HG02588 (cell line): Measurements from ENCODE around the gene ARHGEF17.
A peak's percentile ranks its signal among the peaks of the same experiment; 100 is the strongest.
"Not testable (repeated sequence)": the region's sequence is repeated elsewhere in the genome, so short reads cannot be mapped to it uniquely, and the experiment has no call there.

Experiments
- ATAC-seq: cut with Tn5 transposase; IDR thresholded peaks from one replicate; pipeline ENCODE4 v1.9.1; 2021; ENCODE audit warnings: mild to moderate bottlenecking, moderate library complexity; ENCODE audit not compliant: unreplicated experiment

The ARHGEF17 gene

DNA sequence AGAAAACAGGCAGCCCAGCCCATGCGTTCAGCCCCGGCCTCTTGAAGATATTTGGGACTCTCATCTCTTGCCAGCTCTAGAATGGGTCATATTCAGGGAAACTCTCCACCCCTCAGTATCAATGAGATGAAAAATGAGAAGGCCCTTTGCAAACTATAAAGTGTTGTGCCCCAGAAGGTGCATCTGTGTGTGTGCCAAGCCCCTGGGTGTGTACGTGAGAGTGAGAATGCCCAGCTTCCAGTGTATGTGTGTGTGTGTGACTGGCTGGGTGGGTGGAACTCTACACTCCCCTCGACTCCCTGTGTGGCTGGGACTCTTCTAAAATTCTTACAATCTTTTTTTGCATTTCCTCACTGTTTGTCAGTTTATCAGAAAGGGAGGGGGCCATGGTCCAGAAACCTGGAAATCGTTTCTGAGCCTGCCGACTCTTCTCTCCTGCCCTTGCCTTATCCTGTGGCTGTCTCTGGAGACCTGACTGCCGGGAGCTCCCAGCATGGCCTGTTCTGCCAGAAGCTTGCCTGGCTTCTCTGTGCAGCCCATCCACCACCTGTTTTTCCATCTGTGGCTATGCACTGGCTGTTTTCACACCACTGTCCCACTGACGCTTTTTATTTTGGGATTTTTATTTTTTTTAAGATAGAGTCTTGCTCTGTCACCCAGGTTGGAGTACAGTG is 34.7 kb upstream of the ARHGEF17 start:
- no peak for ATAC-seq

DNA sequence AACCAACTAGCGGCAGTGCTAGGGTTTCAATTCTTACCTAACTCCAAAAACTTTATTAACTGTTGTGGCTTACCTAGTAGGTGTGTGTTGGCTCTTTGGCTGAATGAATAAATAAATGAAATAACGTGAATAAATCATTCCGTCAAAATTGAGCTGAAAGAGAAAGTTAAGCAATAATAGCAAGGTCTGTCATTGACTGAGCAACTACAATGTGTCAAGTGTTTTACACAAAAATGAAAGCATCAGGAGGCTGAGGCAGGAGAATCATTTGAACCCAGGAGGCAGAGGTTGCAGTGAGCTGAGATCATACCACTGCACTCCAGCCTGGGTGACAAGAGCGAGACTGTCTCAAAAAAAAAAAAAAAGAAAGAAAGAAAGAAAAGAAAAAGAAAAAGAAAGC is 33.9 kb upstream of the ARHGEF17 start:
- ATAC-seq: not testable (repeated sequence)

DNA sequence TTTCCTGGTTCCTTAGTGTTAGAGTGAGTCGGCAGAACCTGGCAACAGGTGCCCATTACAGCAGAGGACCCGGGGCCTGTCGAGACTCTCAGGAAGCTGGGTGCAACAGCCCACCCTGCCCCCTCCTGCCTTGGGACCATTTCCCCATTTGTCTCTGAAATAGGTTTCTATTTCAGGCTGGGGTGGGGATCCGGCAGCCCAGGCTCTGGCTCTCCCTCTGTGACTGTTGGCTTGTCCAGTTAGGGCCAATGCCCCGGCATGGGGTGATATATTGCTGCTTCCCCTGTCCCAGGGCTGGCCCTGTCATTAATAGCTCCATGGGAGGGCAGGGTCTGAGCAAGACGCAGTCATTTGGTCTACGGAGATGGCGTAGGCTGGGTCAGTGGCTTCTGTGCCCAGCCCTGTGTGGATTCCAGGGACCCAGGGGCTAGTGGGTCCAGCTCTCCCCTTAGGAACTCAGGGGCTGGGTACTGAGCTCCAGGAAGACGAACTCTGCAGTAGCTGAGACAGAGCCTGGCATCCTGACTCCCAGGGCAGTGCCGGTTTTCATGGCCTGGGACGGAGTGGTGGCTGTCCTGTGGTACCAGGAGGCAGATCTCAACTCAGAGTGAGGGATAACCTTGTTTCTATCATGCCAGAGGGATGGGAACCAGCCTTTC is 33.2 kb upstream of the ARHGEF17 start:
- ATAC-seq: no peak

DNA sequence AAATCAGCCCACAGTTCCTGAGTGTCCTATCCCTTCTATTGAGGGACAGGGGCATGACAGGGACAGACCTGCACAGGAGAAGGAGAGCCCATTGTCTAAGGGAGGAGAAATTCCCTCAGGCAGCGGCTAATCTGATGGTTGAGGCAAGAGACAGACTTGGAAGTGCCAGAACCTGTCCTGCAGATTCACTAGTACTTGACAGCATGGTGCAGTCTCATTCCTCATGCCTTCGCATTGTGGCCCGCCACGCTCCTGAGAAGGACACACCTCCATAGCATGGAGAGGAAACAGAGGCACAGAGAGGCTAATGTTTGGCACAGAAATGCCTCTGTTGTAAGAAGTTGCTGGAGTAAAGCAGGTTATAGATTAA is 32.7 kb upstream of the ARHGEF17 start:
- no peak for ATAC-seq

DNA sequence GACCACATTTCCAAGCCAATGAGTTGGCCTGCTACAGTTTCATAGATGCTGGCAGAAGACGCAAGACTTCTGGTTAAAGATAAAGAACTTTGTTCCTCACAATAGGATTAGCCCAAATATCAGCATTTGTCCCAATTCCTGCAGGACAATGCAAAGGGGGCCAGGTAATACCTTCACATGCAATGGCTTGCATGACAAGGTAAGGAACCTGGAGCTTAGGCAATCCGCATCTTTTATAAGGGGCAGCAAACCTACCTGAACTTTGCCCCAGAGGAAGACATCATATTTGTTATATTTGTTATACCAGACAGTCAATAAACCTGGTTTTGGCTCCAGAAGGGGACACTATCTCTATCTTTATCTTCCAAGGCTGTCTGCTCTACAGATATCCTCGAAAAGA is 30.6 kb upstream of the ARHGEF17 start:
- ATAC-seq: no peak

DNA sequence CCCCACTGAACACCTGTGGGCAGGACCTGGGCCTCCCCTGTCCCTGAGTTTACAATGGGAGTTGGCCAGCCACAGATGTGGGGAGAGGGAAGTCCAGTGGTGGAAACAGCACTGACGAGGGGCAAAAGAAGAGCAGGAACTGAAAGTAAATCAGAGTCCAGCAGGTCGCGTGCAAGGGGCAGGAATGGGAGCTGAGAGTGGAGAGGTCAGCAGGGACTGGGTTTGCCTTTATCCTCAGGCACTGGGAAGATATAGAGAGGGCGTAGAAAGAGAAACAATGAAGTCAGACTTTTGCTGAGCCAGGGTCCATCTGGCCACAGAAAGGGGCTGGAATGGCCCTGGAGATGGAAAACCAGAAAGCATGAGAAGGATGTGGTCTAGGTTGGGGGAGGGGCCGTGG is 27.4 kb upstream of the ARHGEF17 start:
- ATAC-seq: no peak

DNA sequence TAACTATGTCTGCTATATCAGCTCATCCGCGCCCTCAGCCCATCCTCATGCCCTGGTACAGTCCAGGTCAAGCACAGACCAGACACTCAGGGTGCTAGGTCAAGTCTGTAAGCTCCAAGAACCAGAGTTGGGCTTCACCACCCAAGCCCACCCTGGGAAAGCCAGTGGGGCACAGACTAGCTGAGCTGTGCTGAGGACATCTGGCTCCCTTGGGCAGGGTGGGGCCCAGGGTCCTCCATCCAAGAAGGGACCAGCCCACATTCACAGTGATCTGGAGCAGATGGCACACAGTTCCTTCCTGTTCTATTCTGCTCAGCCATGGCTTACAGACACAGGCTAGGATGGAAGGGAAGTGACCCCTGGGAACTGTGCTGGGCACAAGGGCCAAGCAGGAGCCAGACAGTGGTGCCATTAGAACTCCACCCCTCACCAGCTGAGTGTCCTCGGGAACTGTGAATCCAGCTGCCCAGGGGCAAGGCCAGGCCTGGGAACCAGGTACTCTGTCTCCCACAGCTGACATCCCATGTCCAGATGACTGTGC is 26.8 kb upstream of the ARHGEF17 start:
- no peak for ATAC-seq

DNA sequence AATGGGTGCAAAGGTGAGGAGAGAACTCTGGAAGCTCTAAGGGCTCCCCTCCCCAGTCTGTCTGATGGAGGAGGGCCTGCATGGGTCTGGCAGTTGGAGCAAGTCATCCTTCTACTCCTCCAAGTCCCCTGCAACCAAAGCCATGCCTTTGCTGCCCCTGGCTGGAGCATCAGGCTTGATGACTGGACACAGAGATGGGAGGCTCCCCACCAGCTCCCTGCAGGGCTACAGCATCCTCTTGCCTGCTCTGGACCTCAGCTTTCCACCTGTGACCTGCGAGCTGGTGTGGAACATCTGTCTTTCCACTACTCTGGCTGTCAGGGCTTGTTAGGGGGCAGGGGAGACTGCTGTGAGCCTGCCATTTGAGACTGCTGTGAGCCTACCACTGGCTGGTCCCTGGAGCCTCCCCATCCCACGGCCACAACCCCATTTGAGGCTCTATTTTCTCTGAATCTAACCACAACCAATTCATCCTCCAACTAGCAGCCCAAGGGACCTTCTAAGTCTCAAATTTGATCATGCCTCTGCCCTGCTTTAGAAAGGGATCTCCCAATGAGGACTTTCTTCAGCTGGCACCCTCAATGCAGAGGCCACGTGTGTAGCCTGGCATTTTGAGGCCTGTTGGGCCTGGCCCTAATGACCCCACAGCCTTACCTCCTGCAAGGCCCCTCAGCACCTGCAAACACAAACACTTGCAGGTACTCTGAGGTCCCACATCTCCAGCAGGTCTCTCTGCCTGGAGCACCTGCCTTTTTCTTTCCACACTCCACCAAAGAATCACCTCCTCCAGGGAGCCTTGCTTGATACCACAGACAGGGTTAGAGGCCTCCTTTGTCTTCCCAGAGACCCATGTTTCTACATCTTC is 26.0 kb upstream of the ARHGEF17 start:
- ATAC-seq: no peak

DNA sequence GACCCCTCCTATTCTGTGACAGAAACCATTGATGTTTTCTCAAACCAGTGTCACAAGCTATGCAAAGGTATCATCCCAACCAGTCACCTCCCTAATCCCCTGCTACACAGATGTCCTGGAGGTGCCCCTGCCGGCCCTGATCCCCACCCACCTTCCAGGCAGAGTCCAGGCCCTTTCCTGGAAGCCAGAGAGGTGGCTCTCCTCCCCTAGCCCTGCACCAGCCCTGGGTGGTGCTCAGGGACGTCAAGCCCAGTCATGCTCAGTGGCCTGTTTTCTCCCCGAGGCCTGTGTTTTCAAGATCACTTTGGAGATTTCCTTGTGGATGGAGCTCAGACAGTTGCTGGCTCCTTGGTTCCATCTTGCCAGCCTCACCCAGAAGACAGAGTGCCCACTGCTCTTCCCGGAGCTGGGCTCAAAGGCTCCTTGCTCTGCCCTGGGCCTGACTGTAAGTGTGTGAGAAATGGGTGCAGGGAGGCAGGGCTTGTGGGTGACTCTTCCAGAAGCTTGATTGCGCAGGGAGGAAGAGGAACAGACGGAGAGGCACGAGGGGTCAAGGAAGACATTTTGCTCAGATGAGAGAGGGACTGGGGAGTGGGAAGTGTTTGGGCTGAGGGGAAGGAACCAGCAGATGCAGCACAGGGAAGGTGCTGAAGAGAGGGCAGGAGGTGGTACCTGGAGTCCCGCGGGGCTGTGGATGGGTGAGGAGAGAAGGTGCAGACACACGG is 24.6 kb upstream of the ARHGEF17 start:
- no peak for ATAC-seq

DNA sequence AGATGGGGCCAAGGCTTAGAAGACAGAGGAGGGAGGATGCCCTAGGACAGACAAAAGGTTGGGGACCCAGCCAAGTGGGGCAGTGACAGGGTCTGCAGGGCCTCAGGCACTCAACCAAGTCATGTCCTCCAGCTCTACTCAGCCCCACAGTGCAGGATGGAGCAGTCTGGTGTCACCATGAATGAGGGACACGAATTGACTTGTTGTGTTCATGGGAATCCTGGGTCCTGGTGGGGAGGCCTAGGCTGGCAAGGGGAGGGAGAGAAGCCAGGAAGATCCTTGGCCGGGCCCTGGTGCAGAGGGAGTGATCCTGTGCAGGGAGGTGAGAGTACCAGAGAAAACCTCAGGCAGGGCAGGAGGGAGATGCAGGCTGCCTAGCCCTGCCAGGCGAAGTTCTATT is 24.0 kb upstream of the ARHGEF17 start:
- no peak for ATAC-seq

DNA sequence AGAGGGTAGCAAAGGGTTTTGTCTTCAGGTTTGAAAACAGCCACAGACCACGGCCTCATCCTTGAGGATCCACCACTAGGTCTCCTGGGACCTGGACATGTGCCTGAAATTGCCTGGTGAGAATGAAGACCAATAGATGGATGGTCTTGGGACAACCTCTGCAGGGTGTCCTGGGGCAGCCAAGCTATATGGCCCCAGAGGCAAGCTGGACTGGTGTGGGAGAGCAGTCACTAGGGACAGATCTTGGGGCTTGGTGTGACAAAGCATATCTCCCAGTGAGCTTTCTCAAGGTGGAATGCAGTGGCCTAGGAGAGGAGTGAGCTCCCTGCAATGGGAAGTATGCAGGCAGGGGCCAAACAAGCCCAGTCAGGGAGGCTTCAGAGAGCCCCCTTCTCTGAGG is 22.4 kb upstream of the ARHGEF17 start:
- ATAC-seq: no peak

DNA sequence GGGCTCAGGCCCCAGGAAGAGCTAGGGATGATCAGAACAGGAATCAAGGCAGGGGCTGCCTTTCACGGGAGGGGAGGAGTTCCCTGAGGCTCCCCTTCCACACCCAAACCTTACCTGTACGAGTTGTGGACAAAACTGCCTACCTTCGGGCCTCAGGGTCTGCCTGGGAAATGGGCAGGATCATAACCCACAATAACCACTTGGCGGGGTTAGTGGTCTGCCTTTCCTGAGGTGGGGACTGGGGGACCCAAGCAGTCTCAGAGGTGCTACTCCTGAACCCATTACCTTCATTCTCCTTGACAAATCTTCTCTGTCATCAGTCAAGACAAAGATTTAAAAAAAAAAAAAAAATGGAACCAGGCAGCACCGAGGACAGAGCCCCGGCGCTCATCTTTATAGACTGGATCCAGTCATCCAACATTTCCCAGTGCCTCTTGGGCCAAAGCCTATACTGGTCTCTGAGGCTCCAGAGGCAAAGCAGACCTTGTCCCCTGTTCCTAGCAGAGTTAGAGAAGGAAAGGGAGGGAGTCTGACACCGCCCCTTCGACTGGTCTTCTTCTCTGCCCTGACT is 21.8 kb upstream of the ARHGEF17 start:
- ATAC-seq: no peak

DNA sequence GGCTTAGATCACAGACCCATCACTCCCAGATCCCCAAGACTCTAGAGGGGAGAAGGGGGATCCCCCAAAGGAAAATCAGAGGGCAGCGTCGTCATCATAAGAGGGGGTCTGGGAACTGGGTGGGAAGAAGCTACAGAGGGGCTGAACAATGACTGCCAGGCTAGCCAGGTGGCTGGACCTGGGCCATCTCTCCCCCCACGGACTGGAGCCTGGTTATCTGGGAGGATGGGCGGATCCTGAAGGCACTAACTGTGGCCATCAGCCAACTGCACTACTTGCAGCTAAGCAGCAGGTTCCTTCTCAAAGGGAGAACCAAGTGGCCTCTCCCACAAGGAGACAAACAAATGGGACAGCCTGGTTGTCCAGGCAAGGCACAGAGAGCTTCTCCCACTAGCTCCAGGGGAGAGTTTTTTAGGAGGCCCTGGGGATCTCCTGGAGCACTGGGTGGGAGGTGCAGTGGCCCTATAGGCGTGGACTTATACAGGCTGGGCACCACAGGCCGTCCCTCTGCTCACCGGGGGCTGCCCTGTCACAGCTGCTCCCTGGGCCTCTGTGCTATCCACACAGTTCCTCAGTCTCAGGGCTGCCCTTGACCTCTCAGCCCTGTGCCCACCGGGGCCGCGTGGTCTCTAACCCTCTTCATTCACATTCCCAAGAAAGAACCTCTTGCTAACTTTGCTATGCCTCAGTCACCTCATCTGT is 20.5 kb upstream of the ARHGEF17 start:
- no peak for ATAC-seq

DNA sequence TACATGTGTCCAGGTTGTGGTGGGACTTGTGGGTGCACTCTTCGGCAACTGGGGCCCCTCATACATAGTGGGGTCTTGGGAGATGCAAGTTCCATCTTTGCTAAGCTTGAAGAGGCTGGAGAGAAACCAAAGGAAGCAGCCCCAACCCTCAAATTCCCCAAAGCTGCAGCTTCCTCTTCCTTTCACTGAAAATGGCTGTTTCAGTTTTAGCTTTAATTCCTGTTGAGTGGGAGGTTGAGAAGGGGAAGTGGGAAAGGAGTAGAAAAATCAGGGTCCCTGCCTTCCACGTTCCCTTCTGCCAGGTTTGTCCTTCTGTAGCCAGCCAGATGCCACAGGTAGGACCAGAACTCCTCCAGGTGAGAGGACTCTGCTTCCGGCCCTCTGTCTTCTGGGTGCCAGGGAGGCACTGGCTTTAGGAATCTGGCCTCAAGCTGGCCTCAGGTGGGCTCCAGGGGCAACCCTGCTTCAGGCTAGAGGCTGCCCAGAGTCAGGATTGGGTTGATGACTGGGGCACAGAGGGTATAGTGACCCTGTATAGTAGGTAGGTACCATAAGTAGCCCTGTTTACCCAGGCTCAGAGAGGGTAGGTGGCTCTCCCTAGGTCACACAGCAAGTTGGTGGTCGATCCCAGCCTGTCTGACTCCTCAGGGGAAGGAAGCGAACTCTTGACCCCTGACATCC is 19.7 kb upstream of the ARHGEF17 start:
- no peak for ATAC-seq

DNA sequence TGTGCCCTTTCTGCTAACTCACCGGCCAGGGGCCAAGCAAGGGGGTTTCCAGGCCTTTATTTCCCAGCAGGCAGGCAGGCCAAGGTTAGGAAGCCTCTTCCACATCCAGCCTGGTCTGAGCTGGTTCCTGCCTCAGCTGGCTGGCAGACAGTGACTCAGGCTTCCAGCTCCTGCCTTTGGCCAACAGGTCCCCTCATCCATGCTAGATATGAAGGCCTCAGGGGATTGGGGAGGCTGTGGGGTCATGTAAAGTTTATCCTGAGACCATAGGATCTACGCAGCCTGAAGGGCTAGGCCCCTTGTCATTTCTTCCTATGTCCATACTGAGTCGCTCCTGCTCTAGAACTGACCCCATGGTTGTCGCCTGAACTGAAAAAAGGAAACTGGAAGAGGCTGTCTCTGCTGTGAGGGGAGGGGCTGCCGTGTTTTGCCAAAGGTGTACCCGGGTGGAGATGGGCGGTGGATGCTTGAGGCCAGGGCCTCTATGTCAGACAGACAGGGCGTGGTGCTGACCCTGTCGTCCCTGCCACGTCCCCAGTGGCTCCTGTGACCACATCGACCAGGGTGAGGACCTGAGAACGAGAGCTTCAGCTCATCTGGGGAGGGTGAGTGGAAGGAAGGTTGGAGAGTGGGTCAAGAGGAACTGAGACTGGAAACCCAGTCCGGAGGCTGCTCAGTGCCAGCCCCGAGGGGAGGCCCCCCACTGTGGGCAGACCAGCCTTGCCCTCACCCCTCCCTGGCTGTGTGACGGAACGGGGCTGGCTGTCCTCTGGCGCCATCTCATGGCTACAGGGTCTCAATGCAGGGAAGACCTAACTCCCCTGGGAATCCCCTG is 19.0 kb upstream of the ARHGEF17 start:
- peak; percentile 80 for ATAC-seq

DNA sequence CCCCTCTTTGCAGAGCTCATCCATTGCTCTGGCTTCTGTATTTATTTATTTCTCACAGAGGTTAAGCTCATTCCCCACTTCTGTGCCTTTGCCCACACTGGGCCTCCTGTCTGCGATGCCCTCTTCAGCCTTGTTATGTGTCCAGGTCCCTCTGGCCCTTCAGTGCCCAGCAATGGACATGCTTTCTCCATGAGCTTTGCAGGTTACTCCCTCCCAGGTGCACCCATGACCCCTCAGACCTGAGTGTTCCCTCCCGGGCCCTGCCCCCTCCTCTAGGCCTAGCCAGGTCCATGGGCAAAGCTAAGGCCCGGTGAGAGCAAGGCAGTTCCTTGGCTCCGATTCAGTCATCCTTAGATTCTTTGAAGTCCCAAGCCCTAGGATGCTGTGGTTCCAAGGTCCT is 17.5 kb upstream of the ARHGEF17 start:
- no peak for ATAC-seq

DNA sequence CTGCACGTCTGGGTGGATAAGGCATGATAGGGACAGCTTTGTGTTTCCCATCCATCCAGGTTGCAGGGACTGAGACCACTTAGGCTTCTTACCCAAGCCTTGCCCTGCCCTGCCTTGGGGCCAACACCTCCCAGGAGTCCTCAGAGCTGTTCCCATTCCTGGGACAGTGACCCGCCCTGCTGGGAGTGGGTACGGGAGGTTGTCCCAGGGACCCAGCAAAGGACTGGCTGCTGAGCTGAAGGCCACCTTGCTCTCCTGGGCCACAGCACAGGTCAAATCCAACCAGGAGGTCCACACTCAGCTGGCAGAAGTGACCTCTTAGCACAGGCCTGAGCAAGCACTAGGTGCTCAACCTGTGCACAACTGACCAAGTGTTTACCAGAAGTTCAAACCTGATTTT is 16.9 kb upstream of the ARHGEF17 start:
- no peak for ATAC-seq

DNA sequence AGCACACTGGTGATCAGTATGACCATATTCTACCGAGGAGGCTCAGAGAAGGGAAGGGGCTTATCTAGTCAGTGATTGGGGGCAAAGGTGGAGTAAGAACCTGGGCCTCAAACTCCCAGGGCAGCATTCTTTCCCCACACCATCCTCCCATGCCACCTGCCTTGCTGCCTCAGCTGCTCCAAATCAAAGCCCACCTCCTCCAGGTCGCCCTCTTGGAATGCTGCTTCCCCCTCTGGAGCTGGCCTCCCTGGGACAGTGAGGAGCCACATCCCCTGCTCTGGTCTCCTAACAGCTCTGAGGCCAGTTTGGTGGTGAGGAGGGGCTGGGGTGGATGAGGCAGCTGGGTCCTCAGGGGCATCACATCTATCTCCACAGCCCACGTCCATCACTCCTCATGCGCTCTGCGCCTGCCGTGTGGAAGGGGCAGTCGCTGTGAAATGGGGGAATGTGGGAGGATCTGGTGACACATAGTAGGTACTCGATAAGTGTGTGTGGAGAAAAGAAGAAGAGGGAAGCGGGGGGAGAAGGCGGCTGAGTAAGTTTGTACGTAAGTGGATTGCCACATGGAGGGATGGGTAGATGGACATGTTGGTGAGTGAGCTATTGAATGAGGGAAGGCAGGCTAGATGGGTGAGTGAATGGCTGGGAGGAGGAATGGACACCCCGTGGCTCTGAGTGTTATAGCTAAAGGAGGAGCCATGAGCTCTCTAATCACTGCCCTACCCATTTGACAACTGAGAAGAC is 16.1 kb upstream of the ARHGEF17 start:
- ATAC-seq: no peak
